HG03159 (cell line): ENCODE measurements around the gene GPBP1.

Experiments
- ATAC-seq: cut with Tn5 transposase; IDR thresholded peaks from one replicate; pipeline ENCODE4 v1.9.1; 2021; ENCODE audit warnings: mild to moderate bottlenecking, moderate library complexity; ENCODE audit not compliant: unreplicated experiment

The GPBP1 gene

GRCh38 chr5:57209316-57210040 is 35.6 kb downstream of the GPBP1 start:
- no peak for ATAC-seq

GRCh38 chr5:57210633-57211032 is 36.8 kb downstream of the GPBP1 start:
- ATAC-seq = no peak

GRCh38 chr5:57211039-57211438 is 37.2 kb downstream of the GPBP1 start:
- no peak for ATAC-seq

GRCh38 chr5:57215629-57216195 is 41.9 kb downstream of the GPBP1 start:
- ATAC-seq = no peak

GRCh38 chr5:57216714-57217113 is 42.9 kb downstream of the GPBP1 start:
- no peak for ATAC-seq

GRCh38 chr5:57219386-57219785 is 45.5 kb downstream of the GPBP1 start:
- no peak for ATAC-seq

GRCh38 chr5:57221049-57221568 is 47.2 kb downstream of the GPBP1 start:
- peak; percentile 58 for ATAC-seq

GRCh38 chr5:57225553-57225952 is 51.7 kb downstream of the GPBP1 start:
- ATAC-seq = no peak

- no peak for ATAC-seq
Measured at GRCh38 chr5:57229313-57229712, 55.5 kb downstream of the GPBP1 start.

GRCh38 chr5:57231607-57232006 is 57.7 kb downstream of the GPBP1 start:
- ATAC-seq = no peak

GRCh38 chr5:57232293-57233033 is 58.6 kb downstream of the GPBP1 start:
- ATAC-seq = no peak

GRCh38 chr5:57243286-57244137 is 69.7 kb downstream of the GPBP1 start:
- ATAC-seq = peak; percentile 80

- no peak for ATAC-seq
Measured at GRCh38 chr5:57244331-57244730, 70.5 kb downstream of the GPBP1 start.

- no peak for ATAC-seq
Measured at GRCh38 chr5:57246426-57246825, 72.6 kb downstream of the GPBP1 start.

- no peak for ATAC-seq
Measured at GRCh38 chr5:57247765-57248164, 73.9 kb downstream of the GPBP1 start.

- no peak for ATAC-seq
Measured at GRCh38 chr5:57249265-57249874, 75.5 kb downstream of the GPBP1 start.

GRCh38 chr5:57258052-57258451 is 84.2 kb downstream of the GPBP1 start:
- no peak for ATAC-seq

GRCh38 chr5:57258943-57259342 is 85.1 kb downstream of the GPBP1 start:
- ATAC-seq = no peak

GRCh38 chr5:57259704-57260103 is 85.8 kb downstream of the GPBP1 start:
- ATAC-seq = no peak

GRCh38 chr5:57262541-57262940 is 88.7 kb downstream of the GPBP1 start:
- no peak for ATAC-seq
